Panc1 (cell line): ENCODE measurements around the gene A2ML1. TPM values are rescaled to one million over a fixed set of nuclear protein-coding genes. Genes with fewer than 3 reads are reported as not detected.
A peak's percentile ranks its signal among the peaks of the same experiment; 100 is the strongest.

Experiments used
- ATAC-seq: fragments of 200-7000 bp; cut with Tn5 transposase; 2 replicates; pipeline ENCODE4 v1.9.1; 2020; ENCODE audit warnings: mild to moderate bottlenecking, moderate library complexity
- BruUV-seq: library from RNA; stranded (reverse); fragments of 400-500 nt; replicated peaks from 2 replicates; lab custom pipeline; 2021; lab: Mats Ljungman, UMichigan
- CTCF ChIA-PET: fragments of 300-600 bp; sonication (Branson Sonifier 250); formaldehyde crosslinking; loops from one replicate; lab custom pipeline; 2022; ENCODE audit warnings: antibody characterized with exemption; lab: Charles Lee
- POLR2A ChIA-PET: fragments of 300-600 bp; sonication (Branson Sonifier 250); formaldehyde crosslinking; loops from one replicate; lab custom pipeline; 2022; ENCODE audit warnings: antibody characterized with exemption; lab: Charles Lee
- DNase-seq: peaks from one replicate; pipeline ENCODE4 v3.0.0-alpha.2; 2010; ENCODE audit warnings: low read depth, low spot score
- H3K27ac ChIP-seq: 2 replicates; pipeline ENCODE4 v1.5.1; 2011; ENCODE audit warnings: mild to moderate bottlenecking, low read length, inconsistent platforms
- H3K27me3 ChIP-seq: fragments of 200-500 bp; sonication (Bioruptor generic); 2 replicates; pipeline ENCODE4 v1.6.0; 2014; ENCODE audit warnings: low read length, inconsistent platforms; ENCODE audit not compliant: control insufficient read depth, insufficient read depth
- H3K36me3 ChIP-seq: fragments of 200-500 bp; sonication (Bioruptor generic); 2 replicates; pipeline ENCODE4 v1.5.1; 2014; ENCODE audit warnings: inconsistent platforms, mild to moderate bottlenecking, low read length, moderate library complexity; ENCODE audit not compliant: control insufficient read depth, insufficient read depth
- H3K4me1 ChIP-seq: 2 replicates; pipeline ENCODE4 v1.5.1; 2011; ENCODE audit warnings: inconsistent platforms, mild to moderate bottlenecking, low read length, moderate library complexity; ENCODE audit not compliant: control insufficient read depth, insufficient read depth
- H3K4me3 ChIP-seq, 2 experiments: 2 replicates each; pipeline ENCODE4 v1.5.1; 2011 to 2012; ENCODE audit warnings: low read depth in 2 of 2, low read length in 2 of 2, mild to moderate bottlenecking in 2 of 2, inconsistent platforms in 1 of 2, moderate library complexity in 1 of 2
- H3K9me3 ChIP-seq: fragments of 200-500 bp; sonication (Bioruptor generic); 2 replicates; pipeline ENCODE4 v1.5.1; 2014; ENCODE audit warnings: low read depth, mild to moderate bottlenecking, inconsistent platforms, low read length, moderate library complexity; ENCODE audit not compliant: control insufficient read depth, insufficient read depth
- POLR2AphosphoS5 ChIP-seq: IDR thresholded peaks from 2 replicates; pipeline ENCODE4 v1.6.1; 2012; ENCODE audit warnings: mild to moderate bottlenecking, low read depth, low read length, moderate library complexity
- SIN3A ChIP-seq: IDR thresholded peaks from 2 replicates; pipeline ENCODE4 v1.6.1; 2012; ENCODE audit warnings: low read depth, mild to moderate bottlenecking, low read length, moderate library complexity, borderline replicate concordance; ENCODE audit not compliant: insufficient read depth
- TCF7L2 ChIP-seq: IDR thresholded peaks from 2 replicates; pipeline ENCODE4 v1.6.1; 2011; ENCODE audit warnings: mild to moderate bottlenecking, low read depth, low read length, inconsistent platforms
- in situ Hi-C: cut with HindIII; loops from 2 replicates; pipeline ENCODE4 v1.10.0; 2016; ENCODE audit warnings: low sequenced_read_pairs, low pct_unique_long_range_greater_than_20kb
- intact Hi-C: fragments of 100-400 bp; cut with micrococcal nuclease; formaldehyde crosslinking; loops from one replicate; pipeline ENCODE4 v1.10.0; 2022; ENCODE audit not compliant: unreplicated experiment
- total RNA-seq: library from RNA; stranded (reverse); gene quantifications from one replicate; pipeline ENCODE4 v1.2.1, GENCODE V29; 2021; ENCODE audit not compliant: unreplicated experiment
- TF ChIP-seq, protein P1 (sequence below), 2 experiments: IDR thresholded peaks; 2 replicates each; pipeline ENCODE4 v1.6.1; 2011 to 2012; ENCODE audit warnings: low read depth in 2 of 2, control low read depth in 1 of 2, low read length in 1 of 2, mild to moderate bottlenecking in 1 of 2, moderate library complexity in 1 of 2; ENCODE audit not compliant: insufficient read depth in 1 of 2
- TF ChIP-seq, protein P2 (sequence below): fragments of 450-650 bp; IDR thresholded peaks from 2 replicates; pipeline ENCODE4 v1.5.1; 2017; ENCODE audit warnings: mild to moderate bottlenecking

A2ML1 gene
- total RNA-seq, 1 experiment from 2014 or later: not detected

DNA sequence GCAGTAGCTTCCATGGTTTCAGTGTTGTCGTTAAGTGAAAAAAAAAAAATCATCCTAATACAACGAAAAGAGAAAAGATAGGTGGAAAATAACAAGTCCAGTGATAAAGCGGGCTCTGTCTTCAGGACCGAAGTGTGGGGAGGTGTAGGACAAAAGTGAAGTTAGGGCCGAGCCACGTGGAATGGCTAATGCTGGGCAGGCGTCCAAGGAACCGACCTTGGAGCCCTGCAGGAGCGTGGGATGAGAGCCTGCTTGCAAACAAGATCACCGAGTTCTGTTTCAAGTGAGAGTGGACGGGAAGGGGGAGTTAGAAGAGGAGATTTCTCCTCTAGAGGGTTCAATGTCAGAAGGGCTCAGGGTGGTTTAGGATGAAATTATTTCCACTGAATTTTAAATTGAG is 22.2 kb downstream of the A2ML1 start:
- H3K27ac ChIP-seq: no peak overlapping the region
- TF ChIP-seq, protein P1, sequence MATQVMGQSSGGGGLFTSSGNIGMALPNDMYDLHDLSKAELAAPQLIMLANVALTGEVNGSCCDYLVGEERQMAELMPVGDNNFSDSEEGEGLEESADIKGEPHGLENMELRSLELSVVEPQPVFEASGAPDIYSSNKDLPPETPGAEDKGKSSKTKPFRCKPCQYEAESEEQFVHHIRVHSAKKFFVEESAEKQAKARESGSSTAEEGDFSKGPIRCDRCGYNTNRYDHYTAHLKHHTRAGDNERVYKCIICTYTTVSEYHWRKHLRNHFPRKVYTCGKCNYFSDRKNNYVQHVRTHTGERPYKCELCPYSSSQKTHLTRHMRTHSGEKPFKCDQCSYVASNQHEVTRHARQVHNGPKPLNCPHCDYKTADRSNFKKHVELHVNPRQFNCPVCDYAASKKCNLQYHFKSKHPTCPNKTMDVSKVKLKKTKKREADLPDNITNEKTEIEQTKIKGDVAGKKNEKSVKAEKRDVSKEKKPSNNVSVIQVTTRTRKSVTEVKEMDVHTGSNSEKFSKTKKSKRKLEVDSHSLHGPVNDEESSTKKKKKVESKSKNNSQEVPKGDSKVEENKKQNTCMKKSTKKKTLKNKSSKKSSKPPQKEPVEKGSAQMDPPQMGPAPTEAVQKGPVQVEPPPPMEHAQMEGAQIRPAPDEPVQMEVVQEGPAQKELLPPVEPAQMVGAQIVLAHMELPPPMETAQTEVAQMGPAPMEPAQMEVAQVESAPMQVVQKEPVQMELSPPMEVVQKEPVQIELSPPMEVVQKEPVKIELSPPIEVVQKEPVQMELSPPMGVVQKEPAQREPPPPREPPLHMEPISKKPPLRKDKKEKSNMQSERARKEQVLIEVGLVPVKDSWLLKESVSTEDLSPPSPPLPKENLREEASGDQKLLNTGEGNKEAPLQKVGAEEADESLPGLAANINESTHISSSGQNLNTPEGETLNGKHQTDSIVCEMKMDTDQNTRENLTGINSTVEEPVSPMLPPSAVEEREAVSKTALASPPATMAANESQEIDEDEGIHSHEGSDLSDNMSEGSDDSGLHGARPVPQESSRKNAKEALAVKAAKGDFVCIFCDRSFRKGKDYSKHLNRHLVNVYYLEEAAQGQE (IDR thresholded peaks at IDR 0.05; ENCODE audit: insufficient read depth in 1 of 2, low read depth in 2 of 2, low read length in 1 of 2): no peak
- TF ChIP-seq SIN3A (no peak), TCF7L2 (no peak), POLR2AphosphoS5 (no peak)
- 0 out of 2 replicates have a peak, but pooled peaks cover 4% of the 10 kb centered on the region for H3K4me1 ChIP-seq
- H3K4me3 ChIP-seq: 0 out of 4 replicates have a peak overlapping the region, but pooled peaks of 1 of the 2 experiments have one; percentile 1
- DNase-seq: no peak
- no peak for ATAC-seq
- no peaks in the 10 kb centered on the region for H3K36me3 ChIP-seq
- POLR2A ChIA-PET: no interaction called here
- CTCF ChIA-PET: no interaction called here
- no peaks in the 10 kb centered on the region for H3K9me3 ChIP-seq
- BruUV-seq: no TSS peak
- intact Hi-C loops (no loop called here), in situ Hi-C loops (no loop called here)
- H3K27me3 ChIP-seq: no peaks in the 10 kb centered on the region; the same call in none of the 2 replicates

DNA sequence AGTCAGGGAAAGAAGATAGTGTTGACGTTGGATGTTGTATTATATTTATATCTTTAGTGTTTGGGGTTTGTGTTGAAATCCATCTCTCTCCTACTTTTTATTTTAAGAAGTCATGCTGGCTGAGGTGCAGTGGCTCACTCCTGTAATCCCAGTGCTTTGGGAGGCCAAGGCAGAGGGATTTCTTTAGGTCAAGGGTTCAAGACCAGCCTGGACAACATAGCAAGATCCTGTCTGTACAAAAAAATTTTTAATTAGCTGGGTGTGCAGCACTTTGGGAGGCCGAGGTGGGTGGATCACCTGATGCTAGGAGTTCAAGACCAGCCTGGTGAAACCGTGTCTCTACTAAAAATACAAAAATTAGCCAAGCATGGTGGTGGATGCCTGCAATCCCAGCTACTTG is 23.9 kb downstream of the A2ML1 start:
- in situ Hi-C loops: no loop called here
- BruUV-seq: no TSS peak
- Histone ChIP-seq H3K27ac (no peak overlapping the region), H3K36me3 (no peaks in the 10 kb centered on the region), H3K9me3 (no peaks in the 10 kb centered on the region), H3K27me3 (no peaks in the 10 kb centered on the region; the same call in none of the 2 replicates), H3K4me1 (0 out of 2 replicates have a peak, but pooled peaks cover 4% of the 10 kb centered on the region), H3K4me3 (no peak overlapping the region)
- no peak for DNase-seq
- no peak for ATAC-seq
- ChIA-PET POLR2A (no interaction called here), CTCF (no interaction called here)
- TF ChIP-seq, protein P1 (IDR thresholded peaks at IDR 0.05; ENCODE audit: insufficient read depth in 1 of 2, low read depth in 2 of 2, low read length in 1 of 2): no peak
- TF ChIP-seq, protein P2, sequence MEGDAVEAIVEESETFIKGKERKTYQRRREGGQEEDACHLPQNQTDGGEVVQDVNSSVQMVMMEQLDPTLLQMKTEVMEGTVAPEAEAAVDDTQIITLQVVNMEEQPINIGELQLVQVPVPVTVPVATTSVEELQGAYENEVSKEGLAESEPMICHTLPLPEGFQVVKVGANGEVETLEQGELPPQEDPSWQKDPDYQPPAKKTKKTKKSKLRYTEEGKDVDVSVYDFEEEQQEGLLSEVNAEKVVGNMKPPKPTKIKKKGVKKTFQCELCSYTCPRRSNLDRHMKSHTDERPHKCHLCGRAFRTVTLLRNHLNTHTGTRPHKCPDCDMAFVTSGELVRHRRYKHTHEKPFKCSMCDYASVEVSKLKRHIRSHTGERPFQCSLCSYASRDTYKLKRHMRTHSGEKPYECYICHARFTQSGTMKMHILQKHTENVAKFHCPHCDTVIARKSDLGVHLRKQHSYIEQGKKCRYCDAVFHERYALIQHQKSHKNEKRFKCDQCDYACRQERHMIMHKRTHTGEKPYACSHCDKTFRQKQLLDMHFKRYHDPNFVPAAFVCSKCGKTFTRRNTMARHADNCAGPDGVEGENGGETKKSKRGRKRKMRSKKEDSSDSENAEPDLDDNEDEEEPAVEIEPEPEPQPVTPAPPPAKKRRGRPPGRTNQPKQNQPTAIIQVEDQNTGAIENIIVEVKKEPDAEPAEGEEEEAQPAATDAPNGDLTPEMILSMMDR: no peak
- no peak for TF ChIP-seq TCF7L2
- TF ChIP-seq SIN3A: no peak
- TF ChIP-seq POLR2AphosphoS5: no peak
- intact Hi-C loops: no loop called here
